Measurements from ENCODE around the gene BAD. TPM values are rescaled to one million over a fixed set of nuclear protein-coding genes. Genes with fewer than 3 reads are reported as not detected.

Gene BAD
- total RNA-seq, 2 experiments from 2014 or later = 21.2 to 74.2 TPM

DNA sequence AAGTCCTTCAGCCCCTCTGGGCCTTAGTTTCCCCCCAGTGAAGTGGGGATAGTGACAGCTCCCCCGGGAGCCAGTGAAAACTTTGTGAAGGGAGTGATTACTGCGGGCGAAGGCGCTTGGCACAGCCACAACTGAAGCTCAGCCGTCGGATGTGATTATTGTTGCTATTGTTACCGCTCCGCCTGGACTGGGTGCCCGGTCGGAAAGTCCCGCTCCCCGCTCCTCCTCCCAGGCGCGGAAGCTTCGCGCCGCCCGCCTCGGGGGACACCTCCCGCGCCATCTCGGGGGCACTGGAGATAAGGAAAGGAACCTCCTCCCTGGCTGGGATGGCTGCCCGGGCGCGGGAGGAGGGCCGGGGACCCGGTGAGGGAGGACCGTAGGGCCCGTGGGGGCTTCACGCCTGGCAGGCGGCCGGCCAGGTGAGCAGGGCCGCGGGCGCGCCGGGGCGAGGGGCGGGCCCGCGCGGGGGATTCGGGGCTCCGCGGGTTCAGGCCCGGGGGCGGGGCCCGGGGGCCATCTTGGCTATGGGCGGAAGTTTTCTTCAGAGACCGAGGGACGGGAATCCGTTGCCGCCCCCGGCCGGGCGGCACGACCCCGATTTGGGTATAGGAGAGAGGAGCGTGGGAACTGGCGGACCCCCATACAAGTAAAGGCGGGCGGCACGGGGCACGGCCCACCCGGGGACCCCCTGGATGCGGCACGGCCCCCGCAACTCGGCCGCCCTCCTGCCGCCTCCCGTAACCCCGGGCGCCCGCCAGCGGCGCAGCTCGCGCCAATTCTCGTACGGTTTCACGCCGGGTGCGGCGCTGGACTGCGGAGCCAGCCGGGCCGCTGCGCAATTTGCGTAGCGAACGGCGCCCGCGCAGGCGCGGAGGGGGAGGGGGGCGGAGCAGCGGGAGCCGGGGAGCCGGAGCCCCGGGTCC, 758 bp upstream of the BAD start, which contains the start of gene GPR137:
Gene GPR137, plus strand, starts transcription at position 887 of the 923 bp plus-strand sequence. CDS start 677 bp downstream, outside the sequence.
- Histone ChIP-seq H3K4me2 (ENCODE audit: low read length) (peak within 1 kb of the TSS; percentile 97), H3K9me3 (ENCODE audit: low read length) (no peaks in the 10 kb centered on the region), H3K36me3 (ENCODE audit: insufficient read depth, low read length) (peaks cover 5% of the 10 kb centered on the region; the same call in 1 of the 2 replicates), H3K79me2 (ENCODE audit: insufficient read depth, low read depth, low read length) (no peaks in the 10 kb centered on the region), H3K27ac (ENCODE audit: low read depth, low read length, poor library complexity, severe bottlenecking) (peak within 1 kb of the TSS; percentile 80), H3K9me2 (ENCODE audit: insufficient read depth, low read length) (no peaks in the 10 kb centered on the region), H2AFZ (ENCODE audit: low read length) (peak within 1 kb of the TSS; percentile 65), H3K4me1 (ENCODE audit: insufficient read depth, low read length, poor library complexity, severe bottlenecking) (peaks cover 14% of the 10 kb centered on the region), H3K4me3 (ENCODE audit: low read depth, low read length, poor library complexity, severe bottlenecking) (peak within 1 kb of the TSS; percentile 73), H4K20me1 (ENCODE audit: insufficient read depth, low read length) (no peaks in the 10 kb centered on the region)
- ChIA-PET CTCF (ENCODE audit: unreplicated experiment) (interaction anchor here (0.5 to 0.6 kb wide), 3 partner anchors 16 to 165 kb away, joined by 3 to 4 read pairs (median 3); no protein-coding TSS in a partner anchor), POLR2A (interaction anchor here (0.9 to 2.6 kb wide), 2 partner anchors 78 to 575 kb away, joined by 3 to 8 read pairs; partner anchors contain the start of gene FERMT3)
- no peak for TF ChIP-seq EZH2phosphoT487 (IDR thresholded peaks at IDR 0.05; ENCODE audit: borderline replicate concordance, low read depth, low read length)
- no peak for TF ChIP-seq CTCF (conservative IDR thresholded peaks at IDR 0.05; ENCODE audit: low read length)
- intact Hi-C loops (cut with micrococcal nuclease; ENCODE audit: unreplicated experiment) = loop anchor here (1.0 to 5.0 kb wide), 2 partner anchors 19 to 83 kb away; no protein-coding TSS in a partner anchor
- peak; percentile 93 for DNase-seq (ENCODE audit: low spot score)
- TSS peak; percentile 67 for BruUV-seq (replicated peaks)

- Histone ChIP-seq H3K27ac (ENCODE audit: low read depth, low read length, poor library complexity, severe bottlenecking) (no peak overlapping the region), H2AFZ (ENCODE audit: low read length) (no peak overlapping the region), H3K79me2 (ENCODE audit: insufficient read depth, low read depth, low read length) (no peaks in the 10 kb centered on the region), H3K9me3 (ENCODE audit: low read length) (no peaks in the 10 kb centered on the region), H3K36me3 (ENCODE audit: insufficient read depth, low read length) (peaks cover 5% of the 10 kb centered on the region; the same call in 1 of the 2 replicates), H3K4me2 (ENCODE audit: low read length) (peak overlapping the region; percentile 20; the same call in 1 of the 2 replicates), H3K4me3 (ENCODE audit: low read depth, low read length, poor library complexity, severe bottlenecking) (no peak overlapping the region), H4K20me1 (ENCODE audit: insufficient read depth, low read length) (no peaks in the 10 kb centered on the region), H3K4me1 (ENCODE audit: insufficient read depth, low read length, poor library complexity, severe bottlenecking) (peaks cover 14% of the 10 kb centered on the region), H3K9me2 (ENCODE audit: insufficient read depth, low read length) (no peaks in the 10 kb centered on the region)
- ChIA-PET CTCF (ENCODE audit: unreplicated experiment) (no interaction called here), POLR2A (interaction anchor here (1.1 to 2.6 kb wide), 3 partner anchors 13 to 97 kb away, joined by 3 to 8 read pairs (median 5); partner anchors contain the start of genes FERMT3 and STIP1)
- no peak for TF ChIP-seq CTCF (conservative IDR thresholded peaks at IDR 0.05; ENCODE audit: low read length)
- TF ChIP-seq EZH2phosphoT487 (IDR thresholded peaks at IDR 0.05; ENCODE audit: borderline replicate concordance, low read depth, low read length) = no peak
- BruUV-seq (replicated peaks) = no TSS peak
- intact Hi-C loops (cut with micrococcal nuclease; ENCODE audit: unreplicated experiment) = no loop called here
- no peak for DNase-seq (ENCODE audit: low spot score)
Measured at GRCh38 chr11:64283092-64283491, 1.4 kb downstream of the BAD start.

Data from OCI-LY7 (cell line).